ENCODE results near the gene PRR5L.

DNA sequence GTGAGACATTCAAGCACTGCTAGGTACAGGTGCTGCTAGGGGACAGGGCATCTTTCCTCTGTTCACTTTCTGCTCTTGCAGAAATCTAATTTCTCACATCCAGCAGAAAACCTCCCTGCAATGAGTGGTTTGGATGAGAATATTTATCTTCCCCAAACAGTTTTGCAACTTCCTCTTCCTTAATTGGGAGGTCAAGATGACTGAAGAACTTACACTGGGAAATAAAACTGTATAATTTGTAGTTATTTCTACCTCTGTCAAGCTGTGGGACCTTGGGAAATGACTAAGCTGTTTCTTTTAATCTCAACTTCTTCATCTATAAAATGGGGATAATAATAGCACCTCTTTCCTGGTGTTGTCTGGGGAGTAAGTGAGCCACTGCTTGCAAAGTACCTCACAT lies 69.8 kb downstream of the PRR5L start:
- TF ChIP-seq ARNT (IDR thresholded peaks at IDR 0.05) (no peak), NFRKB (IDR thresholded peaks at IDR 0.05) (no peak), SP1 (IDR thresholded peaks at IDR 0.05) (no peak), SUZ12 (IDR thresholded peaks at IDR 0.05) (no peak), L3MBTL2 (conservative IDR thresholded peaks at IDR 0.05) (no peak), FOXK2 (IDR thresholded peaks at IDR 0.05) (no peak)
- TF ChIP-seq, protein P1, sequence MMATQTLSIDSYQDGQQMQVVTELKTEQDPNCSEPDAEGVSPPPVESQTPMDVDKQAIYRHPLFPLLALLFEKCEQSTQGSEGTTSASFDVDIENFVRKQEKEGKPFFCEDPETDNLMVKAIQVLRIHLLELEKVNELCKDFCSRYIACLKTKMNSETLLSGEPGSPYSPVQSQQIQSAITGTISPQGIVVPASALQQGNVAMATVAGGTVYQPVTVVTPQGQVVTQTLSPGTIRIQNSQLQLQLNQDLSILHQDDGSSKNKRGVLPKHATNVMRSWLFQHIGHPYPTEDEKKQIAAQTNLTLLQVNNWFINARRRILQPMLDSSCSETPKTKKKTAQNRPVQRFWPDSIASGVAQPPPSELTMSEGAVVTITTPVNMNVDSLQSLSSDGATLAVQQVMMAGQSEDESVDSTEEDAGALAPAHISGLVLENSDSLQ (IDR thresholded peaks at IDR 0.05) = no peak

Data from HEK293T (cell line).